ENCODE measurements around the gene GLOD5. TPM values are rescaled to one million over a fixed set of nuclear protein-coding genes. Genes with fewer than 3 reads are reported as not detected.

GLOD5 gene
- polyA plus RNA-seq, 1 donor from 2014 or later = not detected

DNA sequence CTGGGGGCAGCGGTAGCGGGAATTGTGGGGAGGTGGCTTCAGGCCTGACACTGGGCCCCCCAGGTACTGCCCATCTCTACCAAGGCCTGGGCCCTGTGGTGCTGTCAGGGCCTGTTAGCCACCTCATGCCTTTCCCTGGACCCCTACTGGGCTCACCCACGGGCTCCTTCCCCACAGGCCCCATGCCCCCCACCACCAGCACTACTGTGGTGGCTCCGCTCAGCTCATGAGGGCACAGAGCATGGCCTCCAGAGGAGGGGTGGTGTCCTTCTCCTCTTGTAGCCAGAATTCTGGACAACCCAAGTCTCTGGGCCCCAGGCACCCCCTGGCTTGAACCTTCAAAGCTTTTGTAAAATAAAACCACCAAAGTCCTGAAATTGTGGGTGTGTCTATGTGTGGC, 32.4 kb downstream of the GLOD5 start:
- no peaks in the 10 kb centered on the region for H3F3A ChIP-seq (ENCODE audit: insufficient read depth, low read length, poor library complexity, severe bottlenecking)
- no peak overlapping the region for H2AFZ ChIP-seq (ENCODE audit: low read depth, low read length)
- H3K27ac ChIP-seq (ENCODE audit: low read length) = no peak overlapping the region
- H3K4me3 ChIP-seq (ENCODE audit: low read length) = no peak overlapping the region
- no peaks in the 10 kb centered on the region for H3K9me3 ChIP-seq (ENCODE audit: low read length)
- H3K36me3 ChIP-seq (ENCODE audit: insufficient read depth, low read length) = no peaks in the 10 kb centered on the region
- no peaks in the 10 kb centered on the region for H3K27me3 ChIP-seq (ENCODE audit: insufficient read depth, low read depth, low read length)
- no peaks in the 10 kb centered on the region for H4K20me1 ChIP-seq (ENCODE audit: insufficient read depth)
- no peaks in the 10 kb centered on the region for H3K79me2 ChIP-seq (replicated peaks; ENCODE audit: insufficient read depth, low read length)
- H3K9me2 ChIP-seq (ENCODE audit: insufficient read depth, low read length) = no peaks in the 10 kb centered on the region
- no peak overlapping the region for H3K4me2 ChIP-seq (ENCODE audit: low read length)
- TF ChIP-seq MXI1 (conservative IDR thresholded peaks at IDR 0.05; ENCODE audit: poor library complexity, severe bottlenecking) (no peak), TAF1 (IDR thresholded peaks at IDR 0.05; ENCODE audit: low read depth) (no peak), EP300 (conservative IDR thresholded peaks at IDR 0.05; ENCODE audit: poor library complexity, severe bottlenecking) (no peak), SMC3 (conservative IDR thresholded peaks at IDR 0.05; ENCODE audit: poor library complexity) (no peak), EZH2 (IDR thresholded peaks at IDR 0.05; ENCODE audit: borderline replicate concordance, insufficient read depth, low read length, poor library complexity, severe bottlenecking) (no peak), RAD21 (conservative IDR thresholded peaks at IDR 0.05) (no peak), POLR2AphosphoS5 (IDR thresholded peaks at IDR 0.05) (no peak)
- TF ChIP-seq, protein P1, sequence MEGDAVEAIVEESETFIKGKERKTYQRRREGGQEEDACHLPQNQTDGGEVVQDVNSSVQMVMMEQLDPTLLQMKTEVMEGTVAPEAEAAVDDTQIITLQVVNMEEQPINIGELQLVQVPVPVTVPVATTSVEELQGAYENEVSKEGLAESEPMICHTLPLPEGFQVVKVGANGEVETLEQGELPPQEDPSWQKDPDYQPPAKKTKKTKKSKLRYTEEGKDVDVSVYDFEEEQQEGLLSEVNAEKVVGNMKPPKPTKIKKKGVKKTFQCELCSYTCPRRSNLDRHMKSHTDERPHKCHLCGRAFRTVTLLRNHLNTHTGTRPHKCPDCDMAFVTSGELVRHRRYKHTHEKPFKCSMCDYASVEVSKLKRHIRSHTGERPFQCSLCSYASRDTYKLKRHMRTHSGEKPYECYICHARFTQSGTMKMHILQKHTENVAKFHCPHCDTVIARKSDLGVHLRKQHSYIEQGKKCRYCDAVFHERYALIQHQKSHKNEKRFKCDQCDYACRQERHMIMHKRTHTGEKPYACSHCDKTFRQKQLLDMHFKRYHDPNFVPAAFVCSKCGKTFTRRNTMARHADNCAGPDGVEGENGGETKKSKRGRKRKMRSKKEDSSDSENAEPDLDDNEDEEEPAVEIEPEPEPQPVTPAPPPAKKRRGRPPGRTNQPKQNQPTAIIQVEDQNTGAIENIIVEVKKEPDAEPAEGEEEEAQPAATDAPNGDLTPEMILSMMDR (IDR thresholded peaks at IDR 0.05; ENCODE audit: poor library complexity, severe bottlenecking) = no peak
- TF ChIP-seq, protein P2, sequence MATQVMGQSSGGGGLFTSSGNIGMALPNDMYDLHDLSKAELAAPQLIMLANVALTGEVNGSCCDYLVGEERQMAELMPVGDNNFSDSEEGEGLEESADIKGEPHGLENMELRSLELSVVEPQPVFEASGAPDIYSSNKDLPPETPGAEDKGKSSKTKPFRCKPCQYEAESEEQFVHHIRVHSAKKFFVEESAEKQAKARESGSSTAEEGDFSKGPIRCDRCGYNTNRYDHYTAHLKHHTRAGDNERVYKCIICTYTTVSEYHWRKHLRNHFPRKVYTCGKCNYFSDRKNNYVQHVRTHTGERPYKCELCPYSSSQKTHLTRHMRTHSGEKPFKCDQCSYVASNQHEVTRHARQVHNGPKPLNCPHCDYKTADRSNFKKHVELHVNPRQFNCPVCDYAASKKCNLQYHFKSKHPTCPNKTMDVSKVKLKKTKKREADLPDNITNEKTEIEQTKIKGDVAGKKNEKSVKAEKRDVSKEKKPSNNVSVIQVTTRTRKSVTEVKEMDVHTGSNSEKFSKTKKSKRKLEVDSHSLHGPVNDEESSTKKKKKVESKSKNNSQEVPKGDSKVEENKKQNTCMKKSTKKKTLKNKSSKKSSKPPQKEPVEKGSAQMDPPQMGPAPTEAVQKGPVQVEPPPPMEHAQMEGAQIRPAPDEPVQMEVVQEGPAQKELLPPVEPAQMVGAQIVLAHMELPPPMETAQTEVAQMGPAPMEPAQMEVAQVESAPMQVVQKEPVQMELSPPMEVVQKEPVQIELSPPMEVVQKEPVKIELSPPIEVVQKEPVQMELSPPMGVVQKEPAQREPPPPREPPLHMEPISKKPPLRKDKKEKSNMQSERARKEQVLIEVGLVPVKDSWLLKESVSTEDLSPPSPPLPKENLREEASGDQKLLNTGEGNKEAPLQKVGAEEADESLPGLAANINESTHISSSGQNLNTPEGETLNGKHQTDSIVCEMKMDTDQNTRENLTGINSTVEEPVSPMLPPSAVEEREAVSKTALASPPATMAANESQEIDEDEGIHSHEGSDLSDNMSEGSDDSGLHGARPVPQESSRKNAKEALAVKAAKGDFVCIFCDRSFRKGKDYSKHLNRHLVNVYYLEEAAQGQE (IDR thresholded peaks at IDR 0.05; ENCODE audit: borderline replicate concordance) = no peak
- no peak overlapping the region for H3K9ac ChIP-seq (ENCODE audit: low read length)

DNA sequence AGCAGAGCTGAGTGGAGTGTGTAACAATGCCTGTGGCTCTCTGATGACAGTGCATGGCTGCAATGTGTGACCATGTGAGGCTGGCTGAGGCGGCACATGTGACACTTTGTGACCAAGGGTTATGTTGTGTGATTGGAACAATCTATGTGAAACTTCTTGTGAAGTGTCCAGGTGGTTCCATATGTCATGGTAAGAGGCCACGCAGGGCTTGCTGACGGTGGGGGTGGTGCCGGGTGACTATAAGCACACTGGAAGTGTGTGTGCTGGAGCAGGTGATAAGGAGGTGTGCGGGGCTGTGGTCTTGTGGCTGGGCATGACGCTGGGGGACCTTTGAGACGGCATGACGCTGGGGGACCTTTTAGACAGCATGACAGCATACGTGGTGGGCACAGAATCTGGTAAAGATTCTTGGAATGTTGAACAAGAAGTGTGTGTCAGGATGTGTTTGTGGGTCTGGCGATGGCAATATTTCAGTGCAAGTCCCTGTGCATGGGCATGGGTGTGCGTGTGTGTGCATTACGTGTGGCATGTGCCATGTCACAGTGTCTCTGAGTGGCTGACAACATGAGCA, 32.9 kb downstream of the GLOD5 start:
- Histone ChIP-seq H4K20me1 (ENCODE audit: insufficient read depth) (no peaks in the 10 kb centered on the region), H3K27me3 (ENCODE audit: insufficient read depth, low read depth, low read length) (no peaks in the 10 kb centered on the region), H3K9ac (ENCODE audit: low read length) (no peak overlapping the region), H3K27ac (ENCODE audit: low read length) (no peak overlapping the region), H3F3A (ENCODE audit: insufficient read depth, low read length, poor library complexity, severe bottlenecking) (no peaks in the 10 kb centered on the region), H3K4me3 (ENCODE audit: low read length) (no peak overlapping the region), H3K36me3 (ENCODE audit: insufficient read depth, low read length) (no peaks in the 10 kb centered on the region), H2AFZ (ENCODE audit: low read depth, low read length) (no peak overlapping the region), H3K4me2 (ENCODE audit: low read length) (no peak overlapping the region), H3K9me2 (ENCODE audit: insufficient read depth, low read length) (no peaks in the 10 kb centered on the region), H3K9me3 (ENCODE audit: low read length) (no peaks in the 10 kb centered on the region), H3K79me2 (replicated peaks; ENCODE audit: insufficient read depth, low read length) (no peaks in the 10 kb centered on the region)
- TF ChIP-seq RAD21 (conservative IDR thresholded peaks at IDR 0.05) (no peak), POLR2AphosphoS5 (IDR thresholded peaks at IDR 0.05) (no peak), TAF1 (IDR thresholded peaks at IDR 0.05; ENCODE audit: low read depth) (no peak), MXI1 (conservative IDR thresholded peaks at IDR 0.05; ENCODE audit: poor library complexity, severe bottlenecking) (no peak), EP300 (conservative IDR thresholded peaks at IDR 0.05; ENCODE audit: poor library complexity, severe bottlenecking) (no peak), SMC3 (conservative IDR thresholded peaks at IDR 0.05; ENCODE audit: poor library complexity) (no peak), EZH2 (IDR thresholded peaks at IDR 0.05; ENCODE audit: borderline replicate concordance, insufficient read depth, low read length, poor library complexity, severe bottlenecking) (no peak)
- TF ChIP-seq, protein P2 (IDR thresholded peaks at IDR 0.05; ENCODE audit: borderline replicate concordance) = no peak
- TF ChIP-seq, protein P1 (IDR thresholded peaks at IDR 0.05; ENCODE audit: poor library complexity, severe bottlenecking) = no peak

All from neural cell (in vitro differentiated cells).